Kidney capillary endothelial cell (primary cell): Measurements from ENCODE around the gene UGT1A10.

Source experiments
- DNase-seq: peaks from one replicate; pipeline ENCODE4 v3.0.0-alpha.2; 2018; ENCODE audit warnings: low spot score

Gene UGT1A10

DNA sequence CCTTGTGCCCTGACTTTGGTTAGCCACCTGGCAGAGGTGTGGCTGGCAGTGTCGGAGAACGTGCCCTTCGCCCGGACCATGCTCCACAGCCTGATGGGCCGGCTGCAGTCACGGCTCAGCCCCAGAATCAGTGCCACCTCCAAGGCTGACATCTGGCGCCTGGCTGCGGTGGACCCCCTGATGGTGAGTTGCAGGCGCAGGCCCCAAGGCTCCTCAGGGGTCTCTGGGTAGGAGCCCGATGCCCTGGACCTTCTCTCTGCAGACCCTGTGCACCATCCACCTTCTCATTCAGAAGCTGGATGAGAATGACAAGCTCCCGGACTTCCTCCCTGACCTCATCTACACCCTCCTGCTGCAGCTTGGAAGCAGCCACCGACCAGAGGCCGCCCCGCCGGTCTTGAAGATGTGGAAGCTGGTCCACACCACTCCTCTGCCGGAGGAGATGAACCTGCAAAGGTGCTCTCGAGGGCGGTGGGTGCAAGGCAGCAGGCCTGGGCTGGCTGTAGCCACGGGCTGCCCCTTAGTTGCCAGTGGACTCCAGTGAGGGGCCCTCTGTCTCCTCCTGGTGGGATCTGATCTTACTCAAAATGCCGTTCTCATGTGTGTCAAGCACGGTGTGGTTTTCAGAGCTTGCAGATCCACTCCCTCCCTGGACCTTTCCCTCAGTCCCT, 186.0 kb downstream of the UGT1A10 start:
- DNase-seq, result no peak
